Activated CD4-positive, alpha-beta T cell treated with anti-CD3 and anti-CD28 coated beads, Interleukin-2, amount 50 U/mL, for 48 hours (primary cell): ENCODE results near the gene CNPY3.
"Not testable (repeated sequence)": the region's sequence is repeated elsewhere in the genome, so short reads cannot be mapped to it uniquely, and the experiment has no call there.

ENCODE experiments used
- DNase-seq, 2 experiments: peaks; one replicate each; pipeline ENCODE4 v3.0.0-alpha.2; 2020

The CNPY3 gene

DNA sequence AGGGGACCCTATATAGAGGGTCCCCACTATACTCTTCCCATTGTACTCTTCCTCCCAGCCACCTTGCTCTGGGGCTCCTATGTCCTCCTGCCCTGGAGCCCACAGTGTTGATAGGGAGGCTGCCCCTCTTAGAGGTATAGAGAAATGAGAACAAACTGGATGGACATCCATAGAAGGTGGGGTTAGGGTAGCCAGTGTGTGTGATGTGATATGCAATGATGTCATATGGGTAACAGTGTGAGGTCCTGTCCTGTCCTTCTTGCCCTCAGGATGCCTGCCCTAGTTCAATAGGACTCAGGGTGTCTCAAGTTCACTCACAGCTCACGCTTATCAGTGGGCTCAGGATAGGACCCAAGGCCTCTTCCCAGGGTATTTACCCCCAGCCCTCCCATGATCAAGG lies 13.0 kb upstream of the CNPY3 start:
- DNase-seq = no peak

DNA sequence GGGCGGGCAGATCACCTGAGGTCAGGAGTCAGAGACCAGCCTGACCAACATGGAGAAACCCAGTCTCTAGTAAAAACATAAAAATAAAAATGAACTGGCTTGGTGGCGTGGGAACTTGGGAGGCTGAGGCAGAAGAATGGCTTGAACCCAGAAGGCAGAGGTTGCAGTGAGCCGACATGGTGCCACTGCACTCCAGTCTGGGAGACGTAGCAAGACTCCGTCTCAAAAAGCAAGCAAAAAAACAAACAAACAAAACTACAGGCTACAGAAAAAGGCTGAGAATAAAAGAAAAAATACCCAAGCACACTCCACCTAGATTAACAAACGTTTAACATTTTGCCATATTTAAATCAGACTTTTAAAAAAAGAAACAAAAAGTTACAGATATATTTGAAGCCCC lies 7.5 kb upstream of the CNPY3 start:
- DNase-seq = no peak

DNA sequence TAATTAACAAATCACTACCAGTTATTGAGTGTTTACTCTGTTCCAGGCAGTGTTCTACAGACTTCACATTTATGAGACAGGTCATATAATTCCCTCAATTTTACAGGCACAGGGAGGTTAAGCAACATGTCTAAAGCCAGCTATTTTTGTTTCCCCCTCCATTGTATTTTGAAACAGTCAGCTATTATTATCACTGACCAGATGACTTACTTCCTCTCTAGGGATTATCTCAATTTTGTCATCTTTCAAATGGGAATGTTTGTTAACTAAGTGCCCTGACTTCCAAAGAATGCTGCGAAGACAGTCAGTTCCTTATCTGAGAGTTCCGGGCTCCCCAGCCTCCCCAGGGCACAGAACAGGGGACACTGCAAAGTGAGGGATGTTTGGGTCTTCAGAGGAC lies 5.6 kb upstream of the CNPY3 start:
- no peak for DNase-seq

DNA sequence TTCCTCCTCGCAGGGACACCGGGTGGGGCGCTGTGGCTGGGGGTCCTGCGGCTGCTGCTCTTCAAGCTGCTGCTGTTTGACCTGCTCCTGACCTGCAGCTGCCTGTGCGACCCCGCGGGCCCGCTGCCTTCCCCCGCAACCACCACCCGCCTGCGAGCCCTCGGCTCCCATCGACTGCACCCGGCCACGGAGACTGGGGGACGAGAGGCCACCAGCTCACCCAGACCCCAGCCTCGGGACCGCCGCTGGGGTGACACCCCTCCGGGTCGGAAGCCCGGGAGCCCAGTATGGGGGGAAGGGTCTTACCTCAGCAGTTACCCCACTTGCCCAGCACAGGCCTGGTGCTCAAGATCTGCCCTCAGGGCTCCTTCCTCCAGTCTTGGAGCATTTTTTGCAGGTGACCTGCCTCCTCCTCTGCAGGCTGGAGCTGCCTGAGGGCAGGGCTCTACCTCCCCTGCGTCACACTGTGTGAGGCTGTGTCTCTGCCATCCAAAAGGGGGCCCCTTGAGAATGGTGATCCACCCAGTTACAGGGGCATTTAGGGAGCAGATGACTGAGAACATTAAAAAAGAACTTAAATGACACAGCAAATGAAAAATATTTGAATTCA lies 3.9 kb upstream of the CNPY3 start:
- DNase-seq = no peak

DNA sequence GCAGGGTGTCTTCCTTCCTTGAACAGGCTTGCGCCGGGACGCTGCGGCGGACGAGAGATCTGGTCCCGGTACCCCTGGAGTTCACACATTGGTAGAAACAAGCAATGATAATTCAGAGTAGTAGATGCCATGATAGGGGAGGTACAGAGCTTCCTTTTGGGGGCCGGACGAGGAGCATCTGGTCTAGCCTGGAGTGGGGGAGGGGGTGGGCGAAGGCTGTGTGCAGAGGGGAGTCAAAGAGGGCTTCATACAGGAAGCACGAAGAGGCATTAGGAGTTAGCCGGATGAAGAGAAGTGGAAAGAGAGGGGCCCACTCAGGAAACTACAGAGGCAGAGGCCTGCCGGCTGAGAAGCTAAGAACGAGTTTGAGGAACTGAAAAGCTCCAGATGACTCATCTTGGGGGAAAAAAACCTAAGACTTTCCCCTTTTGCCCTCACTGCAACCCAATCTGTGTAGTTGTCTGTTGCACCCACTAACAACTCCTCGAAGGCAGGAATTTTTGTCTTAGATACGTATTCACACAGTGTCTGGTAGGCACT lies 611 bp downstream of the CNPY3 start:
- DNase-seq = peak; percentile 61 to 71

DNA sequence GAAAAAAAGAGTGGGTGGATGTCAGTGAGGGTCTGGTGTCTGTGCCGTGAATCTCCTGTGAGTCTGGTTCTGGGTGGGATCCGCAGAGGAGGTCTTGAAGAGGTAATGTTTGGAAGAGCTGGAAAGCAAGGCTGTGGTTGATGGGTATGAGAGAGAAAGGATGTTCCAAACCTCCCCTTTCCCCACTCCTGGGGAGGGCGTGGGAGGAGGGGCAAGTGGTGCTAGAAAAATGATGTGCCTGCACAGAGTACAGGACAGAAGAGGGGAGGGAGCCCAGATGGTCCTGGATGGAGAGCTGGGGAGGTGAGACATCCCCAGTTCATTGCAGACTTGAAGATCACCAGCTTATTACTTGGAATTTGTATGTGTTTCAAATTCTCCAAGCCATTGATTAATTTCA lies 3.1 kb downstream of the CNPY3 start:
- no peak for DNase-seq

DNA sequence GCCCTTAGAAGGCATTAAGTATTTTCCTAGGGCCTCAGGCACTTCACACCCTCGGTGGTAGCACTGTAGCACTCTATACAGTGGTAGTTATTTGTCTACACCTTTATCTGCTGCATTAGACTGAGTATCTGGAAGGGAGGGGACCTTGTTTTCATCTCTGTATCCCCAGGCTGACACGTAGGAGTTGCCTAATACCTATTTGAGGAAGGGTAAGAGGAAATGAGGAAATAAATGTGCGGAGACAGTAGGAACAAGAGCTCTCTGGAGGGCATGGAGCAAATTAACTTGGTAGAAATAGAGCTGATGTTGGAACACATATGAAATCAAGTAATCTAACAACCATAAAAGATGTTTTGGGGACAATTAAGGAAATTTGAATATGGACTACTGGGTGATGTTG lies 3.9 kb downstream of the CNPY3 start:
- no peak for DNase-seq

DNA sequence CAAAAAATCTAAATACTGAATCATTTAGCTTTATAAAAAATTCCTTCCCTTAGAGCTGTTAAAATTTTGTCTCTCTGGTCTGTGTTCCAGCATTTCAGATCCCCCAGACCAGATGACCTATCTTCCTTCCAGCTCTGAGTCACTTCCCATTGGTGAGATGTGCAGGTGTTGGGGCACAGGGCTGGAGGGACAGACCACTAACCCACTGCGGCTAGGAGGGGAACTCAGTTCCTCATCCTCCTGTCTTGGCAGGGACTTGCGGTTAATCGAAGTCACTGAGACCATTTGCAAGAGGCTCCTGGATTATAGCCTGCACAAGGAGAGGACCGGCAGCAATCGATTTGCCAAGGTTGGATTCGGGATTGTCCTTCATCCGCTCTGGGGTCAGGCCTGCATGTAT lies 6.0 kb downstream of the CNPY3 start:
- no peak for DNase-seq

DNA sequence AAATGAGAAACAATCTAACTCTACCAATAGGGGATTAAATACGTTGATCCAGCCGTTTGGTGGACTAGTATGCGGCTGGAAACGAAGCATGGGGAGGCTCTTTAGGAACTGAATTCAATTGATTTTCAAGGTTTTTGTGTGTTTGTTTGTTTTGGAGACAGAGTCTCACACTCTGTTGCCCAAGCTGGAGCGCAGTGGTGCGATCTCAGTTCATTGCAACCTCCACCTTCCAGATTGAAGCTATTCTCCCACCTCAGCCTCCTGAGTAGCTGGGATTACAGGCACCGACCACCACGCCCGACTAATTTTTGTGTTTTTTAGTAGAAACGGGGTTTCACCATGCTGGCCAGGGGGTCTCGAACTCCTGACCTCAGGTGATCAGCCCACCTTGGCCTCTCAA lies 7.1 kb downstream of the CNPY3 start:
- DNase-seq = no peak

DNA sequence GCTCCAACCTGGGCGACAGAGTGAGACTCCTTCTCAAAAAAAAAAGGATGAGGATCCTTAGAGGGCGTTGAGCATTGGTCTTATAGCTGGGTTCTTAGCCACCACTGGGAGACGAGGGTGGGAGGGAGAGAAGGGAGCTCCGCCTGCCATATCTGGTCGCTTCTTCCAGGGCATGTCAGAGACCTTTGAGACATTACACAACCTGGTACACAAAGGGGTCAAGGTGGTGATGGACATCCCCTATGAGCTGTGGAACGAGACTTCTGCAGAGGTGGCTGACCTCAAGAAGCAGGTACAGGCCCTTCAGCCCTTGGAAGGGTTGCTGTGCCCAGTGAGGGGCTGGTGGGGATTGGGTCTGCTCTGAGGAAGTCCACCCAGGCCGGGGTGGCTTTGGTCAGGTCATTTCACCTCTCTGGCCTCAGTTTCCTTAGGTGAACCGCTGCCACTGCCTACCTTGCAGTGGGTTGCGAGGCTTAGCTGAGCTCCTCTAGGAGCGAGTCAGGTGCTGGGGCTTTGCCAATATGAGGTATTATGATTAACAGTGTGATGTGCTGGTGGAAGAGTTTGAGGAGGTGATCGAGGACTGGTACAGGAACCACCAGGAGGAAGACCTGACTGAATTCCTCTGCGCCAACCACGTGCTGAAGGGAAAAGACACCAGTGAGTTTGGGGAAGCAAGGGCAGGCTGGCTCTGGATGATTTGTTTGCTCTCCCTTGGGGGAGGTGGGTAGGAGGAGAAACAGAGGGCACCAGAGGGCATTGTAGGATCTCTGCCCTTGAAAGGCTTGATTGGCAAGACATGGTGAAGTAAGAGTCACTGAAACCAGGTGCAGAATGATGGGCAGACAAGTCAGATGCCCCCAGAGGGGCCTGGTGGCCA lies 8.5 kb downstream of the CNPY3 start:
- DNase-seq = no peak

DNA sequence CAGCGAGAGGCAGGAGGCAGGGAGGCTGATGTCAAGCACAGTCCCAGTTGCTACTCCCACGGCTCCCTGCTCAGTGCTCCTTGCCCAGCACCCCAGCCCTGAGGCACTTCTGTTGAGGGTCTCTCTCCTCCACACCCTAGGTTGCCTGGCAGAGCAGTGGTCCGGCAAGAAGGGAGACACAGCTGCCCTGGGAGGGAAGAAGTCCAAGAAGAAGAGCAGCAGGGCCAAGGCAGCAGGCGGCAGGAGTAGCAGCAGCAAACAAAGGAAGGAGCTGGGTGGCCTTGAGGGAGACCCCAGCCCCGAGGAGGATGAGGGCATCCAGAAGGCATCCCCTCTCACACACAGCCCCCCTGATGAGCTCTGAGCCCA lies 9.1 kb downstream of the CNPY3 start:
- DNase-seq = no peak

DNA sequence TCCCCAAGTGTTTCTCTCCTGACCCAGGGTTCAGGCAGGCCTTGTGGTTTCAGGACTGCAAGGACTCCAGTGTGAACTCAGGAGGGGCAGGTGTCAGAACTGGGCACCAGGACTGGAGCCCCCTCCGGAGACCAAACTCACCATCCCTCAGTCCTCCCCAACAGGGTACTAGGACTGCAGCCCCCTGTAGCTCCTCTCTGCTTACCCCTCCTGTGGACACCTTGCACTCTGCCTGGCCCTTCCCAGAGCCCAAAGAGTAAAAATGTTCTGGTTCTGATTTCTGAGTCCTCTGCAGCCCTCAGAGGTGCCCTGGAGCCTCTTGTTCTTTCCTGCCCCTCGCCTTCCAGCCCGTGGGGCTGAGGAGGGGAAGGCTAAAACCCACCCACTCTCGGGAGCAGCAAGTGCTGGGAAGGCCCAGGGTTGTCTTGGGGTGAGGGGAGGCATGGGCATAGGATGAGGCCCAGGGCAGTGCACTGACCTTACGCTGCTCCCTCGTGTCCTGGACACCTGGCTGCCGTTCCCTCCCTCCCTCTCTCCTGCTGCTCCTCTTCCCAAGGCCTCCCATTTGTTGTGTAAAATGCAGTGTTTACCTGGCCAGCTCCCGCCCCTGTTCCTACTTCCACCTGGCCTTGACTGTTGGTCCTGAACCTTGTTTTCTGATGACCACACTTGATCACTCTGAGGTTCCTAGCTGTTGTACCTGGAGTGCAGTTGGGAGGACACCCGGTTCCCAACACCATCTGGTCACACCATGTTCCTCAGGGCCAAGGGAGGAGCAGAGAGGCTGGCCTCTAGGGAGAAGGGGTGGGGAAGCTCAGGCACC lies 9.9 kb downstream of the CNPY3 start:
- DNase-seq = no peak

DNA sequence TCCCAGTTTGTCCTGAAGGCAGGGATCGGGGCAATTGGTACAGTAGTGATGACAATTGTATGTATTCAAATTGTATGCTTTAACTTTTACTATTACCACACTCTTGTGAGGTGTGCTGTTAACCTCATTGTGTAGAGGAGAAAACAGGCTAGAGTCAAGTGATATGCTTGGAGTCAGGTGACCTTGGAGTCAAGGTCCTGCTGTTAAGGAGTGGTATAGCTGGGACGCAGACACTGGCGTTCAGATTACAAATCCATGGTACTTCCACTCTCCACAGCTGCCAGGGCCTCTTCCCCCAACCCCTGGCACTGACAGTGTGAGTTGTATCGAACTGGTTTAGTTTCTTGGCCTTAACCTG lies 10.5 kb downstream of the CNPY3 start:
- DNase-seq = no peak

DNA sequence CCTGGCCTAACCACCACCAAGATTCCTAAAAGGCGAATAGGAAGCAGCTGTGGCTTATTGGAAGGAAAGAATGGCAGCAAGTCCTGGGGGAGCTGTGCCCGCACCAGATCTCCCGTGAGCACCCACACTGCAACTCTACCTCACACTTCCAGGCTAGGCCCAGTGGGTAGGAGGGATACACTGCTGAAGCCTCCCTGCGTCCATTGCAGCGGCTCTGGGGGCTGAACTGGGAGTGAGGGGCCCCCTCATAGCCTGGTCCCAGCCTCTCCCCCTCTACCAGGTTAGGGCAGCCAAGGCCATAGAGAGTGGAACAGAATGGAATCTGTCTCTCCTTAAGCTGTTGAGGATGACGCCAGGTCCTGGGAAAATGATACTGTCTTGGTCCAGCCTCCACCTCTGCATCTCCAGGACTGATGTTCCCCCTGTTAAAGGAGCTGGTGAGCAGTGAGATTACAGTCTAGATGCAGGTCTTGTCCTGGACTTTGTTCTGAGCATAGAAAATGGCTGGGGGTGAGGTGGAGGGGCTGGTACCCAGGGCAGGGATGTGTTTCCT lies 11.3 kb downstream of the CNPY3 start:
- DNase-seq = no peak

DNA sequence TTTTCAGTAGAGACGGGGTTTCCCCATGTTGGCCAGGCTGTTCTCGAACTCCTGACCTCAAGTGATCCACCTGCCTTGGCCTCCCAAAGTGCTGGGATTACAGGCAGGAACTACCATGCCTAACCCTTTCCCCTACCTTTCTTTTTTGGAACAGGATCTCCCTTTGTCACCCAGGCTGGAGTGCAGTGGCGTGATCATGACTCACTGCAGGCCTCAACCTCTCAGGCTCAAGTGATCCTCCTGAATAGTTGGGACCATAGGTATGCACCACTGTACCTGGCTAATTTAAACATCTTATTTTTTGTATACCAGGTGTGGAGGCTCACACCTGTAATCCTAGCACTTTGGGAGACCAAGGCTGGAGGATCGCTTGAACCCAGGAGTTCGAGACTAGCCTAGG lies 12.1 kb downstream of the CNPY3 start:
- DNase-seq = not testable (repeated sequence)

DNA sequence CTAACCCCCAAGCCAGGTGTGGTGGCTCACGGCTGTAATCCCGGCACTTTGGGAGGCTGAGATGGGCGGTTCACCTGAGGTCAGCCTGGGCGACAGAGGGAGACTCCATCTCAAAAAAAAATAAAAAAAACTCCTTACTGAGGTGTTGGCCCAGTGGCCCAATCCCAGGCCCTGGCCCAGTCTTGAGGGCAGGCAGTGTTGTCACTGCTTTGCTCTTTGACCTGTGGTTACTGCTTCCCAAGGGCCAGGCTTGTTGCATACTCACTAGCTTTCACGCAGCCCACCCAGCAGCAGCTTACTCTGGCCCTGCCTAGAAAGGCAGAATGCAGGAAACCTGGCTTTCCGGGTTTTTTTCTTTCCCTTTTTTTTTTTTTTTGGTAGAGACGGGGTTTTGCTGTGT lies 13.2 kb downstream of the CNPY3 start:
- DNase-seq = no peak

DNA sequence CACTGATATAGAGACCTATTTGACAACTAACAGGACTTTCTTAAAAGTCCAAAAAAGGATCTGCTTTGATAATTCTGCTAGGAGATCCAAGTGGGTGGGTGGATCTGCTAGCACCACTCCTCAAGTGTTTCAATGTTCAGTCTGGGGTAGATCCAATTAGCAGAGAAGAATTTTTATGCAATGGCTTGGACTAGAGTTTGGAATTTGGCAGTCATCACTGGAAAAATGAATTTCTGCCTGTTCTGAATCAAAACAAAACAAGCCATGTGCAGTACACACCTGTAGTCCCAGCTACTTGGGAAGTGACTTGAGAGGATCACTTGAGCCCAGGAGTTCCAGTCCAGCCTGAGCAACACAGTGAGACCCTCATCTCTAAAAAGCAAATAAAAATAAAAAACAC lies 18.7 kb downstream of the CNPY3 start:
- no peak for DNase-seq

DNA sequence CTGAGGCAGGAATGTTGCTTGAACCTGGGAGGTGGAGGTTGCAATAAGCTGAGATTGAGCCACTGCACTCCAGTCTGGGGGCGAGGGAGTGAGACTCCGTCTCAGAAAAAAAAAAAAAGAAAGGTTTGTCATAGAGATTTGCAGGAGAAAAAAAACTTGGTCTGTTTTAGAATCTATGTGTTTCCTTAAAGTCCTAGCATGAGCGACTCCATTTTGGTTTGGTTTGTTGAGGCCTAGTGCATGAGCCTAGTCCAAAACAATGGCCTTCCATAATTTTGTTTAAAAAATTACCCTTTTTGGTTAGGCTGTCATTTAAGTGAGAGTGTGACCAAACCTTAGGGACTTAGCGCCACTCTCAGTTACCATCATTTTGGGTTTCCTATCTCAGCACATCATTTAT lies 23.1 kb downstream of the CNPY3 start:
- DNase-seq = no peak

DNA sequence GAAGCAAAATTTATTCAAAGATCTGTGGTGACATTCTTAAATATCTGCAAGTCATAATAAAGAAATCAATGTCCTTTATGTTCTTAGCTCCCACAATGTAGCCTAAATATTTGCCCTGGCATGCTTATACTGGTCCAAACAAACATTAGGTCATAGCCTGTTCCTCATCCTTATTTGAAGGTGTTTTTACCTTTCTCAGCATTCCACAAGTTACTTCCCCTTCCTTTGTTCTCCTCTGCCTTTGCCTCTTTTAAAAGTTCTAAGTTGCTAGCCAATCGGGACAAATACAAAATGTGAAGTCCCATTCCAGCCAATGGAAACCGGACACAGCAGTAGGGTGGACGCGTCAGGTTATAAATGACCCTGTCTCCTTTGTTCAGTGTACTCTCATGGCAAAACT lies 25.1 kb downstream of the CNPY3 start:
- DNase-seq = not testable (repeated sequence)

DNA sequence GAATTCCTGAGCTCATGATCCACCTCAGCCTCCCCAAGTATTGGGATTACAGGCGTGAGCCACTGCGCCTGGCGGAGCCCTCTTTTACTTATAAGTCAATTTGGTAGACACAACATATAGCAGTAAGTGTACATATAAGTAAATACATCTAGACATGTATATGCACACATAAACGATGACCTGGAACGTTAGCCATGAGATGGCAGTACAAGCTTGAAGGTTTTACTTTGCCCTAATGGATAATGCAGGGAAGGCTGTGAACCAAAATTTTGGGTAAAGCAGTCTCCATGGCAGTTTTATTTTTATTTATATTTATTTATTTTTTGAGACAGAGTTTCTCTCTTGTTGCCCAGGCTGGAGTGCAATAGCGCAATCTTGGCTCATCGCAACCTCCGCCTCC lies 28.8 kb downstream of the CNPY3 start:
- DNase-seq = no peak

DNA sequence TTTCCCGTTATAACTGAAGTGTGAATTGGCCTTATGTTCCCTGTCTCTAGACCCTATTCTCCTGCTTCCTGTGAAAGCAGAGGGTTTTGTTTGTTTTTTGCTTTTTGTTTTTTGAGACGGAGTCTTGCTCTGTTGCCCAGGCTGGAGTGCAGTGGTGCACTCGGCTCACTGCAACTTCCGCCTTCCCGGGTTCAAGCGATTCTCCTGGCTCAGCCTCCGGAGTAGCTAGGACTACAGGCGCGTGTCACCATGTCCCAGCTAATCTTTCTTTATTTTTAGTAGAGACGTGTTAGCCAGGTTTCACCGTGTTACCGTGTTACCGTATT lies 30.6 kb downstream of the CNPY3 start:
- no peak for DNase-seq

DNA sequence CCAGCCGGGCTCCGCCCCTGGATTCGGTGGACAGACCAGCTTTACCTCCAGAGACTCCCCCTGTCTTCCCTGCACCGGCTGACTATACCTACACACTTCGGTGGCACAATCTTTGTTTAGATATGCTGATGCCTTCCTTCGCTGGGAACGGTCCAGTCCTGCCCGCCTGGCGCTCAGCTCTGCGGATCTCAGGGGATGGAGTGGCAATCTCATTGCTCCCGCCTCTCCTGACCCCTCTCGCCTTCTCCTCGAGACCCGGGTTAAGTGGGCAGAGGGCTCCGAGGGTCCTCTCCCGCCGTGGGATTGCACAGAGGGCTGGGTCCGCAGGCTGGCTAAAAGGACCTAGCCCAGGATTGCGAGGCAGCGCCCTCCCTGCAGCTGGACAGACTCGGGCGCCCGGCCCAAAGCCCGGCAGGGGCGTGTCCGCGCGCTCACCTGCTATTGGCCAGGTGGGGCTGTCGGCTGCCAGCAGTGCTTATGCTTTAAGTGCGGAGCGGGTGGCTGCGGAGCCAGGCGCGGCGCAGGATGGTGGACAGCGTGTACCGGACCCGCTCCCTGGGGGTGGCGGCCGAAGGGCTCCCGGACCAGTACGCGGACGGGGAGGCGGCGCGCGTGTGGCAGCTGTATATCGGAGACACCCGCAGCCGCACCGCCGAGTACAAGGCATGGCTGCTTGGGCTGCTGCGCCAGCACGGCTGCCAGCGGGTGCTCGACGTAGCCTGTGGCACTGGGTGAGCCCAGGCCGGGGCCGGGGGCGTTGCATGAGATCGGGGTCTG lies 31.2 kb downstream of the CNPY3 start, which contains the start of gene GNMT:
GNMT (plus strand) TSS at position 512 of the 777 bp plus-strand sequence; CDS start at position 526, 14 bp downstream.
- peak in 1 of 2 experiments; percentile 44 for DNase-seq
